A549 (cell line): ENCODE measurements around the gene ESYT2. TPM values are rescaled to one million over a fixed set of nuclear protein-coding genes. Genes with fewer than 3 reads are reported as not detected.
"Not testable (repeated sequence)": the region's sequence is repeated elsewhere in the genome, so short reads cannot be mapped to it uniquely, and the experiment has no call there.

Experiments used
- ATAC-seq, 2 experiments: fragments of 200-7000 bp in 1 of 2; fragments of >200 bp in 1 of 2; cut with Nextera tagmentation in 1 of 2; cut with Tn5 transposase in 1 of 2; 3 replicates each; pipeline versions ENCODE4 v1.8.0 to v1.9.1; 2018 to 2020; ENCODE audit warnings: mild to moderate bottlenecking in 1 of 2, moderate library complexity in 1 of 2
- CTCF ChIA-PET: fragments of 300-600 bp; sonication (Branson Sonifier 250); formaldehyde crosslinking; extraction: SDS; loops from one replicate; lab custom pipeline; 2021; ENCODE audit warnings: antibody characterized with exemption, inconsistent platforms; lab: Yijun Ruan, JAX
- POLR2A ChIA-PET: fragments of 350-600 bp; formaldehyde crosslinking; extraction: SDS; loops from one replicate; lab custom pipeline; 2021; ENCODE audit warnings: antibody characterized with exemption, inconsistent platforms; lab: Yijun Ruan, JAX
- DNase-seq, 2 experiments: peaks; one replicate each; pipeline versions ENCODE4 v3.0.0 to v3.0.0-alpha.2; 2011 to 2016; ENCODE audit warnings: low read depth in 1 of 2, low spot score in 1 of 2
- FAIRE-seq: peaks from 2 replicates; lab custom pipeline; 2011; peaks lifted over from hg19 to GRCh38; lab: Jason Lieb, UNC
- H3K27ac ChIP-seq, 2 experiments: fragments of >200 bp; sonication (Bioruptor Twin); formaldehyde crosslinking; 3 replicates each; pipeline ENCODE4 v1.5.1; 2016 to 2017
- H3K4me1 ChIP-seq: fragments of >200 bp; sonication (Bioruptor Twin); formaldehyde crosslinking; 3 replicates; pipeline ENCODE4 v1.6.1; 2016
- H3K4me2 ChIP-seq: fragments of >200 bp; sonication (Bioruptor Twin); formaldehyde crosslinking; 3 replicates; pipeline ENCODE4 v1.6.1; 2016
- H3K4me3 ChIP-seq: fragments of >200 bp; sonication (Bioruptor Twin); formaldehyde crosslinking; 3 replicates; pipeline ENCODE4 v1.5.1; 2016
- H3K9me3 ChIP-seq: fragments of >200 bp; sonication (Bioruptor Twin); formaldehyde crosslinking; 3 replicates; pipeline ENCODE4 v1.6.1; 2016
- ATOH8 ChIP-seq: fragments of 250-450 bp; sonication (Bioruptor Pico); IDR thresholded peaks from 2 replicates; pipeline ENCODE4 v1.5.0; 2020; ENCODE audit warnings: low read depth, mild to moderate bottlenecking, moderate library complexity
- BCL3 ChIP-seq: fragments of >200 bp; sonication (Bioruptor Twin); formaldehyde crosslinking; IDR thresholded peaks from 3 replicates; pipeline ENCODE4 v1.6.1; 2016
- CHD4 ChIP-seq: fragments of 200-600 bp; sonication (generic); IDR thresholded peaks from 2 replicates; pipeline ENCODE4 v1.6.1; 2016; ENCODE audit warnings: antibody characterized with exemption, mild to moderate bottlenecking, borderline replicate concordance
- E2F6 ChIP-seq: IDR thresholded peaks from 2 replicates; pipeline ENCODE4 v1.6.1; 2012; ENCODE audit warnings: low read depth, borderline replicate concordance
- EHMT2 ChIP-seq: fragments of 200-600 bp; sonication (generic); IDR thresholded peaks from 2 replicates; pipeline ENCODE4 v1.6.1; 2016; ENCODE audit warnings: antibody characterized with exemption, low read depth, mild to moderate bottlenecking, moderate library complexity
- ELK1 ChIP-seq: fragments of 150-350 bp; IDR thresholded peaks from 2 replicates; pipeline ENCODE4 v1.6.1; 2014; ENCODE audit warnings: low read depth, mild to moderate bottlenecking, low read length
- FOSL2 ChIP-seq, 2 experiments: fragments of 450-650 bp in 1 of 2; fragments of >200 bp in 1 of 2; sonication (Bioruptor Twin) in 1 of 2; formaldehyde crosslinking; IDR thresholded peaks; 2 replicates each; pipeline versions ENCODE4 v1.5.0 to v1.6.1; 2016 to 2020; ENCODE audit warnings: mild to moderate bottlenecking in 1 of 2, moderate library complexity in 1 of 2
- HDAC2 ChIP-seq: fragments of 200-600 bp; sonication (generic); IDR thresholded peaks from 2 replicates; pipeline ENCODE4 v1.6.1; 2016
- HES2 ChIP-seq: fragments of >200 bp; sonication (Bioruptor Twin); formaldehyde crosslinking; IDR thresholded peaks from 2 replicates; pipeline ENCODE4 v1.6.1; 2016
- HEYL ChIP-seq: fragments of 250-450 bp; sonication (Bioruptor Pico); IDR thresholded peaks from 2 replicates; pipeline ENCODE4 v1.8.0; 2021; ENCODE audit warnings: mild to moderate bottlenecking, moderate library complexity
- HOXA7 ChIP-seq: fragments of 250-450 bp; sonication (Bioruptor Pico); IDR thresholded peaks from 2 replicates; pipeline ENCODE4 v1.5.0; 2020; ENCODE audit warnings: mild to moderate bottlenecking, moderate library complexity
- HOXB13 ChIP-seq: fragments of 250-450 bp; sonication (Bioruptor Pico); IDR thresholded peaks from 2 replicates; pipeline ENCODE4 v1.5.0; 2020; ENCODE audit warnings: low read depth, mild to moderate bottlenecking, moderate library complexity
- JUNB ChIP-seq: fragments of >200 bp; sonication (Bioruptor Twin); formaldehyde crosslinking; IDR thresholded peaks from 2 replicates; pipeline ENCODE4 v1.6.1; 2016
- KDM1A ChIP-seq: fragments of 200-600 bp; sonication (generic); IDR thresholded peaks from 2 replicates; pipeline ENCODE4 v1.6.1; 2016; ENCODE audit warnings: low read depth, mild to moderate bottlenecking
- MAFK ChIP-seq: fragments of 450-650 bp; IDR thresholded peaks from 2 replicates; pipeline ENCODE4 v1.6.1; 2014; ENCODE audit not compliant: partially characterized antibody
- MAX ChIP-seq: IDR thresholded peaks from 2 replicates; pipeline ENCODE4 v1.6.1; 2012
- NPAS2 ChIP-seq: fragments of 250-450 bp; sonication (Bioruptor Pico); IDR thresholded peaks from 2 replicates; pipeline ENCODE4 v1.8.0; 2022; ENCODE audit warnings: mild to moderate bottlenecking, moderate library complexity, borderline replicate concordance
- NR3C1 ChIP-seq: fragments of >200 bp; sonication (Bioruptor Twin); formaldehyde crosslinking; IDR thresholded peaks from 3 replicates; pipeline ENCODE4 v1.6.1; 2017
- POLR2AphosphoS2 ChIP-seq: conservative IDR thresholded peaks from 2 replicates; pipeline ENCODE4 v1.6.1; 2012; ENCODE audit warnings: low read length, improper control_type of control experiment, inconsistent platforms
- TFCP2L1 ChIP-seq: fragments of 250-450 bp; sonication (Bioruptor Pico); IDR thresholded peaks from 2 replicates; pipeline ENCODE4 v1.5.0; 2021; ENCODE audit warnings: mild to moderate bottlenecking
- USF2 ChIP-seq: fragments of 450-650 bp; IDR thresholded peaks from 2 replicates; pipeline ENCODE4 v1.6.1; 2014; ENCODE audit warnings: antibody characterized with exemption
- ZC3H11A ChIP-seq: fragments of 450-650 bp; IDR thresholded peaks from 2 replicates; pipeline ENCODE4 v1.6.1; 2014; ENCODE audit warnings: antibody characterized with exemption, mild to moderate bottlenecking
- ZFP36 ChIP-seq: fragments of 450-650 bp; IDR thresholded peaks from 2 replicates; pipeline ENCODE4 v1.6.1; 2014; ENCODE audit warnings: borderline replicate concordance; ENCODE audit not compliant: partially characterized antibody
- WGBS: methylation state at CpG from one replicate; pipeline ENCODE4 v1.1.6; 2017; ENCODE audit errors: missing lambda C conversion rate; 5-methylcytosine and 5-hydroxymethylcytosine counted together
- polyA plus RNA-seq, 4 experiments: library from polyadenylated mRNA; depleted of rRNA in 3 of 4; stranded (reverse); fragments of >200 nt; fragmentation: RNase III in 1 of 4; extraction: RNeasy Plus Mini Kit Qiagen cat#74134 plus additional on column Dnase treatment in 1 of 4; gene quantifications; 2 replicates in 3 of 4; 3 replicates in 1 of 4; pipeline ENCODE4 v1.2.3, GENCODE V29; 2011 to 2017

Gene ESYT2
- polyA plus RNA-seq, 2 of the 4 experiments (the other 2 are of a cell fraction), result 45.8 to 77.0 TPM

- no peak for TF ChIP-seq FOSL2 (IDR thresholded peaks at IDR 0.05)
- TF ChIP-seq FOSL2 (CRISPR knock-in tag; IDR thresholded peaks at IDR 0.05), result no peak; the same call in 1 of the 2 replicates
- no peak for TF ChIP-seq JUNB
- no peak for TF ChIP-seq HDAC2
- no peak for TF ChIP-seq ZC3H11A
- TF ChIP-seq ATOH8, result no peak
- no peak for TF ChIP-seq EHMT2
- peak; percentile 72; the same call in 1 of the 2 replicates for TF ChIP-seq E2F6
- TF ChIP-seq POLR2AphosphoS2, result no peak
- TF ChIP-seq ZFP36, result no peak
- no peak for TF ChIP-seq ELK1
- no peak; the same call in 2 of the 3 replicates for TF ChIP-seq BCL3
- 0 out of 2 replicates have a peak, but pooled peaks have one; percentile 40 for TF ChIP-seq TFCP2L1 (CRISPR knock-in tag)
- TF ChIP-seq HES2, result no peak
- TF ChIP-seq MAFK, result no peak
- no peak for TF ChIP-seq NPAS2 (CRISPR knock-in tag)
- no peak for TF ChIP-seq NR3C1
- peak; percentile 86 for TF ChIP-seq MAX
- TF ChIP-seq HOXB13 (CRISPR knock-in tag), result no peak
- TF ChIP-seq USF2, result peak; percentile 43
- TF ChIP-seq HOXA7, result no peak
- no peak for TF ChIP-seq KDM1A
- no peak for TF ChIP-seq HEYL (CRISPR knock-in tag)
- TF ChIP-seq CHD4, result no peak
These were observed 124.6 kb downstream of the ESYT2 start, which contains the start of gene NCAPG2 (continued) for GRCh38 chr7:158704524-158705233.

- not testable (repeated sequence) for H3K9me3 ChIP-seq, FAIRE-seq, DNase-seq
- ChIA-PET POLR2A (interaction anchor here (0.8 to 1.3 kb wide), 5 partner anchors 29 to 160 kb away, joined by 3 to 9 read pairs (median 4); partner anchors contain the start of gene ESYT2), CTCF (interaction anchor here (0.7 to 1.8 kb wide), 7 partner anchors 8 to 273 kb away, joined by 3 to 7 read pairs (median 4); partner anchors contain the start of gene ESYT2)
- Histone ChIP-seq H3K4me2 (peak overlapping the region; percentile 93), H3K27ac (peak overlapping the region; percentile 88 to 97), H3K4me1 (peaks cover 18% of the 10 kb centered on the region), H3K4me3 (peak overlapping the region; percentile 72)
- 20% methylated on average over 10 of the region's 23 CpGs for WGBS
- ATAC-seq, result 0 out of 6 replicates have a peak, but pooled peaks of 1 of the 2 experiments have one; percentile 1
These were observed 125.4 kb downstream of the ESYT2 start for GRCh38 chr7:158703679-158704523.
